GM18520 (cell line): ENCODE measurements around the gene ILK.

Experiments used
- ATAC-seq: cut with Tn5 transposase; IDR thresholded peaks from one replicate; pipeline ENCODE4 v1.9.1; 2021; ENCODE audit not compliant: unreplicated experiment

Gene ILK

DNA sequence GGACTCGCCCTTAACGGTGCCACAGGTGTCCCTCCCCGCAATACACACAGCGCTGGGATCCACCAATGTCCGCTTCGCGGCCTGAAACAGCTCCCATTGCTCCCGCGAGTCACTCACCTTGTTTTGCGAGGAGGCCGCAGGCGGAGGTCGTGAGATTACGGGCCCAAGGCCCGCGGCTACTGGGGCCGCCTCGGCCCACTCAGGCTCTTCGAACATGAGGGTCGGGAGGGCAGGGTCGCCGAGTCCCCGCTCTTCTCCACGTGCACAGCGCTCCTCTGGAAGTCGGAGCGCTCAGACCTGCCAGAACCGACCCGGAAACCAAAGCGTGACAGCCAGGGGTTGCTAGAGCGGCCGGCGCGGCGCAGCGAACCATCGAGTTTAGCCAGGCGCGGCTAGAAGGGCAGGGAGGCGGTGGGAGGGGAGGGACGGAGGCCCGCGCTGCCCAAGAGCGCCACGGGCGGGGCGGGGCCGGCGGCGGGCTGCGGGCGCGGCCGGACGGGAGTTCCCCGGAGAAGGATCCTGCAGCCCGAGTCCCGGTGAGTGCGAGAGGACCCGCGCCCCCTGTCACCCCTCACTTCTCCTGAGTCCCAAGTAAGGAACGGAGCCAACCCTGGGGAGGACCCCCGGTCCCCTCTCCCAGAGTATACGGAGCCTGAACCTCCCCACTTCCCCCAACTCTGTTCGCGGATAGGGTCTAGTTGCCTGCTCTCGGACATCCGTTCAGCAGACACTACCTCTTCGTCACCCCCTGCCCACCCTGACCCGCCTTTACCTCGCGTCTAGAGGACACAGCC is at the start of gene ILK, which contains the start of gene RRP8:
TSS of gene ILK (plus strand) at position 488 of the 794 bp plus-strand sequence. CDS start 498 bp downstream, outside the sequence.
TSS of gene RRP8 (minus strand) at position 330 of the 794 bp plus-strand sequence. CDS start at position 216, 114 bp downstream.
- ATAC-seq: peak; percentile 62

DNA sequence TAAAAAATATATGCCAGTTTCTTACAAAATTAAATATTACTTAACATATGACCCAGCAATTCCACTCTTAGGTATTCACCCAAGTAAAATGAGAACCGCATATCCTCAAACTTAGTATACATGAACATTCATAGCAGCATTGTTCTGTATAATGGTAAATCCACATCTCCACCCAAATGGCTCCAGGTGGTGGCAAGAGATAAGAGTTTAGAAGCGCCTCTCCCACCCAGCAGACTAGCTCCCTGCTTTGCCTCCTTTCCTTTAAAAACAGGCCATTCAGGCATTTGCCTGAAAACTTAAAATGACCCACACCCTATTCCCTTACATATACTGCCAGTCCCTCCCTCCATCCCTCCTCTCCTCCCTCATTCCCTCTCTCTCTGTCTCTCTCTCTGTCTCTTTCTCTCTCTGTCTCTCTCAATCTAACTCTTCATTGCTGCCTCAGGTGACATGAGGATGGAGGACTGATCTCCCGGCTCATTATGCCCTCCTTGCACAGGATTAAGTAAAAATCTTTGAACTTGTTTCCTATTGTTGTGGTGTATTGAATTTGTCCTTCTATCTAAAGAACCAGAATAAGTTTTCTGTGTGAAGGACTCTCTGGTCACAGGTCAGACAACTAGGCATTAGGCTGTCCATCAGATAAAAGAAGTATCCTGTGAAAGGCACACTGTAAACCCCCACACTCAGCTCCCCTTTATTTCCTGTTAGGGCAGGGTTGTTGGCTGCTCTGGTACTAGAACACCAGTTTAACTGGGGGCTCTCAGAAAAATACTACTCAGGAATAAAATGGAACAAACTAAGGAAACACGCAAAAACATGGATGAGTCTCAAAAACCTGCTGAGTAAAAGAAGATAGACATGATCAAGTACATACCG is 48.5 kb upstream of the ILK start:
- no peak for ATAC-seq

DNA sequence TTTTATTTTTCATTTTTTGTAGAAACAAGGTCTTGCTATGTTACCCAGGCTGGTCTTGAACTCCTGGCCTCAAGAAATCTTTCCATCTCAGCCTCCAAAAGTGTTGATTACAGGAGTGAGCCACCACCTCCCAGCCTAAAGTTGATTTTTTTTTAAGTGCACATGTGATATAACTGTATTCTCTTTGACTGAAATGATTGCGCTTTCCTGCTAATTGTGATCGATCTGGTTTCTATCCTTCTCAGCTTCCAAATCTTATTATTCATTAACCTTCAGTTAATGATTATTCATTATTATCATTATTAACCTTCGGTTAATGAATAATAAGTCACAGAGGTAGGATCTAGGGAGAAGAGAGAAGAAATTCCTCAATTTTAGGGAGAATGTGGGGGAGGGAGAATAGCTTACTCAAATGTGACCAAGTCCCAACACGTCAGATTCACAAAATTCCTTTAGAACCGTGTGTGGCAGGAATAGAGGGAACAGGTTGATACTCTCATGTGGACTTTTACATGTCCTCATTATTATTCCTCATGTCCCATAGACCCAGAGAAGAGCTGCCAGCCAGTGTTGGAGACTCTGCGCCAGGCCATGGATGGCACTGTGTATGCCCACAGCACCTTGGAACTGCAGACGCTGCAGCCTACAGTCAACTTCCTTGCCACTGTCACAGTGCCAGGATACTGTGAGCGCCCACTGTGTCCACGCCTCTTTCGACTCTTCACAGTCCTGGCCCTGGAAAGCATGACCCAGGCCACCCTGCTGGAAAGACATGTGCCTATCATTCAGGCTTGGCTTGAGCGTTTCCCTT is 47.2 kb upstream of the ILK start:
- no peak for ATAC-seq

DNA sequence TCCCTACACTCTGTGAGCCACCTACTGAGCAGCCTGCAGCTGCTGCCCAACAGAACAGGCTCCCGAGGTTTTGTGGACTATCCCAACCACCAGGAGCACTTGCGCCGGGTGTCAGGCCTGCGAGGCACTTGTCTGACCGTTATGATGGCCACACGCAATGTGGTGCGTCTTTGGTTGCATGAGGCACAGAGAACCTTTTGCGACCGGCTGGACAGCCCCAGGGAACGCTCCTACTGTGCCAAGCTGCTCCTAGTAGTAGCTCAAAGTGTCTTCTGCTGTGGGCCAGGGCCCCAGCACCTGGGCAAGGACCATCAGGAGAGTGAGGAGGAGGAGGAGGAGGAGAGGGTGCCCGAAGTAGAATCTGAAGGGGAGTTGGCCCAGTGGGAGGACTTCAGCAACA is 46.5 kb upstream of the ILK start:
- ATAC-seq: no peak

DNA sequence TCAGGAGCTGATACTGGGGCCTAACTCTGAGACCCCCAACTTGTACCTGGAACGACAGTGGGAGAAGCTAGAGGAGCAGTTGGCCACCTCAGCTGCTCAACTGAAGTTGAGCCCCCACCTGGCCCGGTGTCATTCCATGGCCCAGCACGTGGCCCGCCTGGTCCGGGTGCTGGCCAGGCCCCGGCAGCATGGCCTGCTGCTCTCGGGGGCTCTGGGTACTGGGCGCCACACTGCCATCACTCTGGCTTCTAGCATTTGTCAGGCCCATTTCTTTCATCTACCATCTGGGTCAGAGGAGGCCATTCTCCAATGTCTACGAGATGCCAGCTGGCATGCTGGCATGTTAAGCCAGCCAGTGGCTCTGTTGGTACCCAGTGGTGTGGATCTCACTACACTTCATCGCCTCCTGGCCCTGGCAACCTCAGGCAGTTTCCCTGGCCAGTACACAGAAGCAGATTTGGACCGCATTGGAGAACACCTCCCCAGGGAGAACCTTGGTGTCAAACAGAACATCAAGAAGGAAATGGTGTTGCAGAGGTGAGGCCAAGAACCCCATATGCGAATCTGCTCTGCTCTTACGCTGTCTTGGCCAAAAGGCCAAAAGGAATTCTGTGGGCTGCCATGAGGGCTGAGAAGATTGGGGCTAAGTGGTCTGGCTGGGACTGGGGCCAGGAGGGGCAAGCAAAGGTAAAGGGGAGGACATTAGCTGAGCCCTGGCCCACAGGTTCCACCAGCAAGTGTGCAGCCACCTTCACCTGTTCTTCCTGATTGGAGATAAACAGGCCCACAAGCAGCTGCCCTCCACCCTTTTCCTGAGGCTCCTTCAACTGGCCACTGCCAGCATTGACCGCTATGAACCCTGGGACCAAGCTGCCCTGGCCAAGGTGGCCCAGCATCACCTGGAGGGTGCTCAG is 45.6 kb upstream of the ILK start:
- no peak for ATAC-seq

DNA sequence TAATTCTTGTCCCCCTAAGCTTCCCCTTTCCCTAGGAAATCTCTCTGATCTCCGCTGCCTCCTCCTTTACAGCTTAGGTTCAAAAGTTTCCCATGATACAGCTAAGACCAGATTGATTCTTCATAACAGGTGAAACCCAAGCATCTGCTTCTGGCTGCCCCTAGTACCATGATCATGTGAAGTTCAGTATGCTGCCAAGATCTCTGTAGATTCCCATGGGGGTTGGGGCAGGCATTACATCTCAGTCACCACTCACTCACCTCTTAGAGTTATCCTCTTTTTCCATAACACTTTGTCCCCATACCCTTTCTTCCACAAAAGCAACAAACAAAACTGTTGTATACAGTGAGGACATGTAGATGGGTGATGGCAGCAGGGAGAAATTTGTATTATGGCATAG is 44.2 kb upstream of the ILK start:
- no peak for ATAC-seq

DNA sequence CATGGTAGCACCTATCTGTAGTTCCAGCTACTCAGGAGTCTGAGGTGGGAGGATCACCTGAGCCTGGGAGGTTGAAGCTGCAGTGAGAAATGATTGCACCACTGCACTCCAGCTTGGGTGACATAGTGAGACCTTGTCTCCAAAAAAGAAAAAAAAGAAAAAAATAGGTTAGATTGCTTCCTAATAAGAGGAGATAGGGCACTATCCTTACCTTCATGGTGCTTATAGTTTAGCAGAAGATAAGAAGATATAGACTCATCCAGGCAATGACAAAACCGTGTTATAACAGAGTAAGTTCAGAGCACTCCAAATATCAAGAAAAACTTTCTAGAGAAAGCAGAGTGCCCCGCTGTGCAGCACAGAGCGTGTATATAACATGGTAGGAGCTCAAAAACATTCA is 42.3 kb upstream of the ILK start:
- ATAC-seq: no peak

DNA sequence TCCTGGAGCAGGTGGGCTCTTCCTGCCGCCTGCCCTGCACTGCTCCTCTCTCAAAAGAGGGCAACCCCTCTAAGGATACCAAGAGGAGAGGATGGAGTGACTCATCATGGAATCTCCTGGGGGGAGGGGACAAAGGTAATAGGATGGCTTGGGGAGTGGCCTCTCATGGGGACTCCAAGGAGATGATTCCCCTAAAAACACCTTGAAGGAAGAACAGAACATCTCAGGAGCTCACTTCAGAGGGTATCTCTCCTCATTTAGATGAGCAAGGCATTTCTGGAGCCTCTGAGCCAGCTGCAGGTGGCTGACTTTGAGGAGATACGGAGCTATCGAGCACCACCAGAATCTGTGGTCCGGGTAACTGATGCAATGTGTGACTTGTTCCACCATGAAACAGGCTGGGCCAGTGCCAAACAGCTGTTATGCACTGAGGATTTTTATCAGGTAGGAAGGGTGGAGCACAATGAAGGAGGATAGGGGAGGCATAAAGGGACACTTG is 40.4 kb upstream of the ILK start:
- no peak for ATAC-seq

DNA sequence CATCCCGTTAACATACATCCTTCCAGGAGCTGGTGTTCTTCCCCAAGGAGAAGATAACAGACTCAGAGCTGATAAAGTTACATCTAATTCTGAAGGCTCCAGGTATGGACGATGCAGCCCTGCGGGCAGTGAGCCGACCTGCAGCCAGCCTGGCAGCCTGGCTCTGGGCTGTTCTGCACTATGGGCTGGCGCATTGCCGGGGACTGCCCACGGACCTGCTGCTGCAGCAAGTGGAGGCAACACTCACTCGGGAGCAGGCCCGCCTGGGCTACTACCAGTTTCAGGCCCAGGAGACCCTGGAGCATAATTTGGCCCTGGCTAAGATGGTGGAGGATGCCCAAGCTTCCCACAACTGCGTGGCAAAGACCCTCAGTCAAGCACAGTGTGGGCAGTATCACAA is 39.9 kb upstream of the ILK start:
- ATAC-seq: no peak

DNA sequence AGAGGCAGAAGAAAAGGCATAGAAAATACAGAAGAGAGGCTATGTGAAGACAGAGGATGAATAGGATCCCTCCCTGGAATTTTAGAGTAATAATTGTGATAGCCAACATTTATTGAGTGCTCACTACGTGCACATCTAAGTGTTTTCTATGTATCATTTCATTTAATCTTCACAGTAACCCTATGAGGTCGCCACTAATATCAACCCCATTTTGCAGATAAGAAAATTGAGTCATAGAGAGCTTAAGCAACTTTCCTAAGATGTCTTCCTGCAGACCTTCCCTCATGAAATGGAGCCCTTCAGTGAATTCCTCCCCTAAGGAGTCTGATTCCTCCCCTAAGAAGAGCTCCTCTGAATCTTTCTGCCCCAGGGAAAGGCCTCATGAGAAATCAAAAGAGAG is 38.2 kb upstream of the ILK start:
- ATAC-seq: no peak

DNA sequence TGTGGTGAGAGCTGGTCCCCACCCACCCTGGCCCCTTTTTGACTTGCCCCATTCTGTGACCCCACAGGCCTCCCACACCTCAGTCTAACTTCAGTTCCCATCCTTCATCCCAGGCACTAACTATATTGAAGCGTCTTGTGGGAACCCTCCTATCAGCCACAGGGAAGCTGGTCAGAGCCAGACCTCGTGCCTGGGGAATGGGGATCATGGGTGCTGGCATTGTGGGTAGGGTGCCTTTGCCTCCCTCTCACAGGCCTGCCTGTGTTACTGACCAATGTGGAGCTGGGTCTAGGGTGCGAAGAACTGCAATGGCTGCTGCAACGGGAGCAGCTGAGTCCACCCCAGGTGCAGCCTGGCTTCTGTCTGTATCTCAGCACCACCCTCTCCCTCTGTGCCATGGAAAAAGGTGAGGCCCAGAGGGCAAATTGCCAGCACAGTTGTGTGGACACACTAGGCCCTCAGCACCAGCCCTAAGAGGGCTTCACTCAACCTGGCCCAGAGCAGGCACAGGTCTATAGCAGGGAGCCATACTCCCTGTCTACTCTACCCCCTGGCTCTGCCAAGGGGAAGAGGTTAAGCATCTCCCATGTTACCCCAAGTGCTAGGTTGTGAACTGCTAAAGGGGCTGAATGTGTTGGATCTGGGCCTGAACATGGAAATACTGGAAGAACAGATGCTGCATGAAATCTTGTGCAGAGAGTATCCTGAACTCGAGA is 37.4 kb upstream of the ILK start:
- no peak for ATAC-seq

DNA sequence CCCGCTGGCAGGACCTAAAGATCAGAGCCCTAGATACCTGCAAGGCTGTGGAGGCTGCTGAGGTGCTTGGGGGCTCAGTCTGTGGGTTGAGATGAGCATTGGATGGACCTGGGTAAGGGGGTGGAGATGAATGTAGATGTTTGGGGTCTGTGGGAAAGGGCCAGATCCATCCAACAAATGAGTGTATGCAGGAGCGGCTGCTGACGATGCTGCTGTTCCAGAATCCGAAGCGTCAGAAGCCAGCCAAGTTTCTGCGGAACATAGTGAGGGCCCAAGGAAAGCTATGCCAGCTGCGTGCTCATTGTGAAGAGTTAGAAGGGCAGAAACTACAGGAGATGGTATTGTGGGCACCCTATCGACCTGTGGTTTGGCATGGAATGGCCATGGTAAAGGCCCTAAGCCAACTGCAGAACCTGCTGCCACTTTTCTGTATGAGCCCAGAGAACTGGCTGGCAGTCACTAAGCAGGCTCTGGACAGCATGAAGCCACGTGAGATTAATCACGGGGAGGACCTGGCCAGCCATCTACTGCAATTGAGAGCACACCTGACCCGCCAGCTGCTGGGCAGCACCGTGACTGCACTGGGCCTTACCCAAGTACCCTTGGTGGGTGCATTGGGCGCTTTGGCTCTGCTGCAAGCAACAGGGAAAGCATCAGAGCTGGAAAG is 36.7 kb upstream of the ILK start:
- ATAC-seq: no peak

DNA sequence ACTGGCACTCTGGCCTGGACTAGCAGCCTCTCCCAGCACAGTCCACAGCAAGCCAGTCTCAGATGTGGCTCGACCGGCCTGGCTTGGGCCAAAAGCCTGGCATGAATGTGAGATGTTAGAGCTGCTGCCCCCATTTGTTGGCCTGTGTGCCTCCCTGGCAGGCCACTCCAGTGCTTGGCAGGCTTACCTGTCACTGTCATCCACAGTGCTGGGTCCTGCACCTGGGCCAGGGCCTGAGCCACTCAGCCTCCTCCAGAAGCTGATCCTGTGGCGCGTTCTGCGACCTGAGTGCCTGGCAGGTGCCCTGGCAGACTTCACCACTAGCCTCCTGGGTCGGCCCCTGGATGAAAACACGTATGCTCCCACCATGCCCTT is 36.2 kb upstream of the ILK start:
- ATAC-seq: no peak

DNA sequence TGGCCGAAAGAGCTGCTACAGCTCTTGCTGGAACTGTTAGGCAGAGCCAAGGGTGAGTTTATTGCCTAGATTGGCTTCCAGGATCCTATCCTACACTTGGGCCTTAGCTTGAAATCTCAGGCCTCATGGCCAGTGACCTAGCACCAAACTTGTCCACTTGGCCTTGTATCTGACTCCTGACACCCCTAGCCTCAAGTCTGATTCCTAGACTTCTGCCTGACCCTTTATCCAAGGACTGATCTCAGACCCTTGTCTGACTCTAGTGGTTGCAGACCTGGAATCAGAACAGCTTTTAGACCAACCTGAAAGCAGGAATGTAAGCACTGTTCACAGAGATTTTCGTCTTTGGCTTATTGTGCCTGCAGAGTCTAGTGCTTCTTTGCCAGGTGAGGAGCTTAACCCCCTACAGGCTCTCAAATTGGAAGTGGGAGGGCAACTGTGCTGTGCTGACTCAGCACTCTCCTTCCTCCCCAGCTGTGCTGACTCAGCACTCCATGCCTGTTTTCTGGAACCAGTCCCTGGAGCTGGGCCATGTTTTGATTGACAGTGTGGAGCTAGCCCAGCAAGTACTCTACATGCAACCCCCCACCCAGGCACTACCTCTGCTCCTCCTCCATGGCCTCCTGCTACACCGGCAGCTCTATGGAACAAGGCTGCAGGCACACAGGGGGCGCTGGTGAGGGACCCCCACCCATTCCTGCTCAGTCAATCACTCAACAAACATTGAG is 35.2 kb upstream of the ILK start:
- ATAC-seq: no peak

DNA sequence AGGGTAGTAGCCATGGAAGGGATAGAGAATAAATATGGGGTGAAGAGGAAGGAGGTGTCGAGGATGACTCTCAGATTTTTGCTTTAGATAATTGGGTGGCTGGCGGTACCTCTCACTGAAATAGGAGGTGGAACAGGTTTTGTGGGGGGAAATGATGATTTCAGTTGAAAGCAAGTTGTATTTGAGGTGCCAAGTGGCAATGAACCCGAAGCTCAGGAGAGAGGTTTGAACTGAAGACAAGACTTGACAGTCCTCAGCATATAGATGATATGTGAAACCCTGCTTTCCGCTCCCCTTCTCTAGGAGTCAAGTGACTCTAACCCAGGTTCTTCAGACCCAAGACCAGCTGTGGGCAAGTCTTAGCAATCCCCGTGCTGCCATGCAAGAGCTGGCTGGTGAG is 33.9 kb upstream of the ILK start:
- no peak for ATAC-seq

DNA sequence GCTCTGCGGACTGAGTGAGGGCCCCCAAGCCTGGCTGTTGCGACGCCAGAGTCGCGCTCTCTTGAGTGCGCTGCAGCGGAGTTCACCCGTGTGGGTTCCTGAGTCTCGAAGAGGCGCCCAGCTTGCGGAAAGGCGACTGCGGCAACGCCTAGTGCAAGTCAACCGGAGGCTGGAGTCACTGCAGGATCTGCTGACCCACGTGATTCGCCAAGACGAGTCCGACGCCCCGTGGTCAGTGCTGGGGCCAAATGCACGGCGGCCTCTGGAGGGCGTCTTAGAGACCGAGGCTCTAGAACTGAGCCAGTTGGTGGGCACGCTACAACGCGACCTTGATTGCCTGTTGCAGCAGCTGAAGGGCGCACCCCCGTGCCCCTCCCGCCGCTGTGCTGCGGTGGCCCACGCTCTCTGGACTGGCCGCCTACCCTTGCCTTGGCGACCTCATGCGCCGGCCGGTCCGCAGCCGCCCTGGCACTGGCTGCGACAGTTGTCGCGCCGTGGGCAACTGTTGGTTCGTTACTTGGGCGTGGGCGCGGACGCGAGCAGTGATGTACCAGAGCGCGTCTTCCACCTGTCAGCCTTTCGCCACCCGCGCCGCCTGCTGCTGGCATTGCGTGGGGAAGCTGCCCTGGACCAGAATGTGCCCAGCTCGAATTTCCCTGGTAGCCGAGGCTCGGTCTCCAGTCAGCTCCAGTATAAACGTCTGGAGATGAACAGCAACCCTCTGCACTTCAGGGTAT is 32.7 kb upstream of the ILK start:
- no peak for ATAC-seq

DNA sequence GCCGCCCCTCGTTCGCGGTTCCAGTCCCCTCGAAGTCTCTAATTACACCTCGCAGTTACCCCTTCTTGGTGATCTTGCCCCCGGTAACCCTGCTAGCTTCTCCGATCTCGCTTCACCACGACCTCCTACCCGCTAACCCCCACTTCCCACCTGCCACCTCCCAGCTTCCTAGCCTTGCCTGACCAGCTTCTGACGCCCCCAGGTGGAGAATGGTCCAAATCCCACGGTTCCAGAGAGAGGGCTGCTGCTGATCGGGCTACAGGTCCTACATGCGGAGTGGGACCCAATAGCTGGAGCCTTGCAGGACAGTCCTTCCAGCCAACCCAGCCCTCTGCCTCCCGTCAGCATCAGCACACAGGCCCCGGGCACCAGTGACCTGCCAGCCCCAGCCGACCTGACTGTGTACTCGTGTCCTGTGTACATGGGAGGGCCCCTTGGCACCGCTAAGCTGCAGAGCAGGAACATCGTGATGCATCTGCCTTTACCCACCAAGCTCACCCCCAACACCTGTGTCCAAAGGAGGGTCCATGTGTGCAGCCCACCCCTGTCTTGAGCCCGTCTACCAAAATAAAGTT is 32.1 kb upstream of the ILK start:
- ATAC-seq: no peak
